DOHH2 (cell line): Measurements from ENCODE around the gene ATXN7L1.

Experiments used
- H3F3A ChIP-seq: fragments of 200-600 bp; sonication (generic), shearing (Covaris generic); 2 replicates; pipeline ENCODE4 v1.6.0; 2016; ENCODE audit warnings: antibody characterized with exemption, mild to moderate bottlenecking; ENCODE audit not compliant: control insufficient read depth, insufficient read depth
- H3K27ac ChIP-seq: fragments of 200-600 bp; sonication (generic); 2 replicates; pipeline ENCODE4 v1.5.1; 2014; ENCODE audit warnings: low read depth, mild to moderate bottlenecking, low read length, moderate library complexity
- H3K27me3 ChIP-seq: fragments of 200-600 bp; sonication (generic); 2 replicates; pipeline ENCODE4 v1.6.1; 2014; ENCODE audit warnings: mild to moderate bottlenecking, low read length, mixed read lengths; ENCODE audit not compliant: control insufficient read depth
- H3K36me3 ChIP-seq: fragments of 200-600 bp; sonication (generic); 2 replicates; pipeline ENCODE4 v1.6.1; 2014; ENCODE audit warnings: mild to moderate bottlenecking, low read length, moderate library complexity, mixed read lengths; ENCODE audit not compliant: control insufficient read depth
- H3K4me1 ChIP-seq: fragments of 200-600 bp; sonication (generic); 2 replicates; pipeline ENCODE4 v1.6.1; 2014; ENCODE audit warnings: mild to moderate bottlenecking, low read length, mixed read lengths; ENCODE audit not compliant: control insufficient read depth
- H3K4me2 ChIP-seq: fragments of 200-600 bp; sonication (generic); 2 replicates; pipeline ENCODE4 v1.6.0; 2014; ENCODE audit warnings: mild to moderate bottlenecking, low read length, moderate library complexity
- H3K4me3 ChIP-seq: fragments of 200-600 bp; sonication (generic); 2 replicates; pipeline ENCODE4 v1.5.1; 2014; ENCODE audit warnings: mild to moderate bottlenecking, low read length, mixed read lengths
- H3K79me2 ChIP-seq: fragments of 200-600 bp; sonication (generic); 2 replicates; pipeline ENCODE4 v1.6.1; 2014; ENCODE audit warnings: mild to moderate bottlenecking, low read length, mixed read lengths; ENCODE audit not compliant: control insufficient read depth
- H3K9me2 ChIP-seq: fragments of 200-600 bp; sonication (generic); replicated peaks from 2 replicates; pipeline ENCODE4 v1.6.1; 2014; ENCODE audit warnings: mild to moderate bottlenecking, low read length, mixed read lengths; ENCODE audit not compliant: control insufficient read depth
- H3K9me3 ChIP-seq: fragments of 200-600 bp; sonication (generic); 2 replicates; pipeline ENCODE4 v1.6.1; 2014; ENCODE audit warnings: antibody characterized with exemption, low read length, mixed read lengths; ENCODE audit not compliant: control insufficient read depth, insufficient read depth
- H4K20me1 ChIP-seq: fragments of 200-600 bp; sonication (generic); 2 replicates; pipeline ENCODE4 v1.6.0; 2014; ENCODE audit warnings: low read depth, mild to moderate bottlenecking, antibody characterized with exemption, low read length, moderate library complexity; ENCODE audit not compliant: control insufficient read depth, insufficient read depth
- CTCF ChIP-seq: fragments of 200-600 bp; sonication (generic); IDR thresholded peaks from one replicate; pipeline ENCODE4 v1.5.1; 2014; ENCODE audit warnings: antibody characterized with exemption, mild to moderate bottlenecking, low read depth, low read length; ENCODE audit not compliant: poor library complexity, severe bottlenecking
- EZH2phosphoT487 ChIP-seq: fragments of 200-600 bp; sonication (generic); IDR thresholded peaks from 2 replicates; pipeline ENCODE4 v1.6.1; 2017; ENCODE audit warnings: borderline replicate concordance, mild to moderate bottlenecking, antibody characterized with exemption, low read length, moderate library complexity, mixed read lengths

The ATXN7L1 gene

GRCh38 chr7:105920766-105921165 lies 44.4 kb upstream of the ATXN7L1 start:
- Histone ChIP-seq H3K27ac (no peak overlapping the region), H3K36me3 (no peaks in the 10 kb centered on the region)
- TF ChIP-seq EZH2phosphoT487 (no peak), CTCF (no peak)

GRCh38 chr7:105917659-105918058 lies 41.3 kb upstream of the ATXN7L1 start:
- no peak overlapping the region for H3K4me3 ChIP-seq

More at GRCh38 chr7:105920766-105921165, 44.4 kb upstream of the ATXN7L1 start:
- H3K4me3 ChIP-seq = no peak overlapping the region
- no peaks in the 10 kb centered on the region for H3K4me1 ChIP-seq
- no peak overlapping the region for H3K4me2 ChIP-seq
- H4K20me1 ChIP-seq = no peaks in the 10 kb centered on the region
- H3K9me3 ChIP-seq = no peaks in the 10 kb centered on the region
- peaks cover 12% of the 10 kb centered on the region for H3K27me3 ChIP-seq
- no peaks in the 10 kb centered on the region for H3K79me2 ChIP-seq
- H3F3A ChIP-seq = no peaks in the 10 kb centered on the region
- H3K9me2 ChIP-seq = no peaks in the 10 kb centered on the region

GRCh38 chr7:105916603-105917002 lies 40.2 kb upstream of the ATXN7L1 start:
- no peaks in the 10 kb centered on the region for H3K36me3 ChIP-seq
- no peaks in the 10 kb centered on the region for H3K9me2 ChIP-seq
- H3K27me3 ChIP-seq = peaks cover 16% of the 10 kb centered on the region
- no peak overlapping the region for H3K4me2 ChIP-seq
- no peaks in the 10 kb centered on the region for H3K79me2 ChIP-seq
- H3K9me3 ChIP-seq = no peaks in the 10 kb centered on the region
- no peak overlapping the region for H3K27ac ChIP-seq
- H4K20me1 ChIP-seq = no peaks in the 10 kb centered on the region
- H3K4me1 ChIP-seq = no peaks in the 10 kb centered on the region
- H3K4me3 ChIP-seq = no peak overlapping the region
- TF ChIP-seq CTCF = no peak
- TF ChIP-seq EZH2phosphoT487 = no peak
- no peaks in the 10 kb centered on the region for H3F3A ChIP-seq

More at GRCh38 chr7:105917659-105918058, 41.3 kb upstream of the ATXN7L1 start:
- no peak for TF ChIP-seq EZH2phosphoT487
- TF ChIP-seq CTCF = no peak
- Histone ChIP-seq H3K4me2 (no peak overlapping the region), H3K9me2 (no peaks in the 10 kb centered on the region), H4K20me1 (no peaks in the 10 kb centered on the region), H3K9me3 (no peaks in the 10 kb centered on the region), H3K27me3 (peaks cover 18% of the 10 kb centered on the region), H3K27ac (no peak overlapping the region), H3K36me3 (no peaks in the 10 kb centered on the region), H3F3A (no peaks in the 10 kb centered on the region), H3K79me2 (no peaks in the 10 kb centered on the region), H3K4me1 (no peaks in the 10 kb centered on the region)
